IPS-15b (cell line): ENCODE data around the gene KRT15.

Experiments used
- H3K27me3 ChIP-seq: one replicate; pipeline ENCODE4 v1.6.1; 2013; ENCODE audit warnings: low read length; ENCODE audit not compliant: control insufficient read depth, insufficient read depth
- H3K36me3 ChIP-seq: one replicate; pipeline ENCODE4 v1.6.1; 2013; ENCODE audit warnings: low read length; ENCODE audit not compliant: control insufficient read depth, insufficient read depth
- H3K4me1 ChIP-seq: one replicate; pipeline ENCODE4 v1.6.1; 2013; ENCODE audit warnings: mild to moderate bottlenecking, low read length; ENCODE audit not compliant: control insufficient read depth, insufficient read depth
- H3K4me3 ChIP-seq: one replicate; pipeline ENCODE4 v1.5.1; 2013; ENCODE audit warnings: low read depth, low read length
- H3K9ac ChIP-seq: one replicate; pipeline ENCODE4 v1.6.1; 2013; ENCODE audit warnings: low read depth, mild to moderate bottlenecking, low read length
- H3K9me3 ChIP-seq: one replicate; pipeline ENCODE4 v1.6.1; 2013; ENCODE audit warnings: mild to moderate bottlenecking, low read length; ENCODE audit not compliant: control insufficient read depth, insufficient read depth

Gene KRT15

GRCh38 chr17:41521574-41522261 is 3.0 kb upstream of the KRT15 start:
- Histone ChIP-seq H3K9ac (no peak overlapping the region), H3K4me1 (peaks cover 7% of the 10 kb centered on the region), H3K27me3 (no peaks in the 10 kb centered on the region), H3K4me3 (no peak overlapping the region), H3K9me3 (no peaks in the 10 kb centered on the region), H3K36me3 (peaks cover 20% of the 10 kb centered on the region)

- Histone ChIP-seq H3K4me3 (no peak overlapping the region), H3K9ac (no peak overlapping the region), H3K27me3 (no peaks in the 10 kb centered on the region), H3K9me3 (no peaks in the 10 kb centered on the region), H3K4me1 (peaks cover 7% of the 10 kb centered on the region), H3K36me3 (peaks cover 20% of the 10 kb centered on the region)
Measured at GRCh38 chr17:41520821-41521521, 2.3 kb upstream of the KRT15 start.

- Histone ChIP-seq H3K4me3 (no peak overlapping the region), H3K36me3 (peaks cover 14% of the 10 kb centered on the region), H3K27me3 (no peaks in the 10 kb centered on the region), H3K9me3 (no peaks in the 10 kb centered on the region), H3K9ac (no peak overlapping the region), H3K4me1 (peaks cover 7% of the 10 kb centered on the region)
Measured at GRCh38 chr17:41519501-41520224, 973 bp upstream of the KRT15 start.

GRCh38 chr17:41518031-41518430 is 659 bp downstream of the KRT15 start:
- H3K4me1 ChIP-seq, result peaks cover 7% of the 10 kb centered on the region

GRCh38 chr17:41516830-41517283 is 1.8 kb downstream of the KRT15 start:
- no peaks in the 10 kb centered on the region for H3K9me3 ChIP-seq
- H3K4me3 ChIP-seq, result no peak overlapping the region
- H3K36me3 ChIP-seq, result no peaks in the 10 kb centered on the region
- H3K9ac ChIP-seq, result no peak overlapping the region
- peaks cover 3% of the 10 kb centered on the region for H3K4me1 ChIP-seq
- no peaks in the 10 kb centered on the region for H3K27me3 ChIP-seq

More at GRCh38 chr17:41518031-41518430, 659 bp downstream of the KRT15 start:
- no peaks in the 10 kb centered on the region for H3K36me3 ChIP-seq
- no peaks in the 10 kb centered on the region for H3K27me3 ChIP-seq
- no peaks in the 10 kb centered on the region for H3K9me3 ChIP-seq
- H3K9ac ChIP-seq, result no peak overlapping the region
- no peak overlapping the region for H3K4me3 ChIP-seq

GRCh38 chr17:41516147-41516829 is 2.4 kb downstream of the KRT15 start:
- H3K9me3 ChIP-seq, result no peaks in the 10 kb centered on the region
- no peaks in the 10 kb centered on the region for H3K27me3 ChIP-seq

GRCh38 chr17:41513168-41513547 is 5.5 kb downstream of the KRT15 start:
- Histone ChIP-seq H3K27me3 (no peaks in the 10 kb centered on the region), H3K9ac (no peak overlapping the region), H3K4me3 (no peak overlapping the region), H3K4me1 (no peaks in the 10 kb centered on the region), H3K36me3 (no peaks in the 10 kb centered on the region), H3K9me3 (no peaks in the 10 kb centered on the region)

More at GRCh38 chr17:41516147-41516829, 2.4 kb downstream of the KRT15 start:
- H3K4me3 ChIP-seq, result no peak overlapping the region
- no peaks in the 10 kb centered on the region for H3K4me1 ChIP-seq
- H3K9ac ChIP-seq, result no peak overlapping the region
- no peaks in the 10 kb centered on the region for H3K36me3 ChIP-seq

- no peak overlapping the region for H3K4me3 ChIP-seq
- H3K9ac ChIP-seq, result no peak overlapping the region
- no peaks in the 10 kb centered on the region for H3K4me1 ChIP-seq
- no peaks in the 10 kb centered on the region for H3K27me3 ChIP-seq
- H3K36me3 ChIP-seq, result no peaks in the 10 kb centered on the region
- no peaks in the 10 kb centered on the region for H3K9me3 ChIP-seq
Measured at GRCh38 chr17:41512546-41513167, 6.0 kb downstream of the KRT15 start.

GRCh38 chr17:41511716-41512115 is 7.0 kb downstream of the KRT15 start:
- Histone ChIP-seq H3K36me3 (no peaks in the 10 kb centered on the region), H3K4me1 (no peaks in the 10 kb centered on the region), H3K9ac (no peak overlapping the region), H3K9me3 (no peaks in the 10 kb centered on the region), H3K27me3 (no peaks in the 10 kb centered on the region), H3K4me3 (no peak overlapping the region)

- no peaks in the 10 kb centered on the region for H3K4me1 ChIP-seq
Measured at GRCh38 chr17:41511116-41511515, 7.6 kb downstream of the KRT15 start.

More at GRCh38 chr17:41511116-41511515, 7.6 kb downstream of the KRT15 start:
- Histone ChIP-seq H3K27me3 (no peaks in the 10 kb centered on the region), H3K9ac (no peak overlapping the region), H3K36me3 (no peaks in the 10 kb centered on the region), H3K4me3 (no peak overlapping the region), H3K9me3 (no peaks in the 10 kb centered on the region)
